ENCODE data around the gene YPEL5.
A peak's percentile ranks its signal among the peaks of the same experiment; 100 is the strongest.
"Not testable (repeated sequence)": the region's sequence is repeated elsewhere in the genome, so short reads cannot be mapped to it uniquely, and the experiment has no call there.

YPEL5 gene

GRCh38 chr2:30139131-30139870 is 7.5 kb upstream of the YPEL5 start:
- DNase-seq: no peak

GRCh38 chr2:30141136-30141535 is 5.7 kb upstream of the YPEL5 start:
- no peak for DNase-seq

- no peak for DNase-seq
Measured at GRCh38 chr2:30144260-30144659, 2.5 kb upstream of the YPEL5 start.

- not testable (repeated sequence) for DNase-seq
Measured at GRCh38 chr2:30144951-30145350, 1.9 kb upstream of the YPEL5 start.

GRCh38 chr2:30145826-30146336 is 926 bp upstream of the YPEL5 start:
- no peak for DNase-seq

- DNase-seq: no peak
Measured at GRCh38 chr2:30147196-30147714, 448 bp downstream of the YPEL5 start.

GRCh38 chr2:30147715-30148610 is 1.2 kb downstream of the YPEL5 start:
- peak; percentile 78 for DNase-seq

GRCh38 chr2:30148850-30149249 is 2.0 kb downstream of the YPEL5 start:
- no peak for DNase-seq

GRCh38 chr2:30149513-30149912 is 2.7 kb downstream of the YPEL5 start:
- no peak for DNase-seq

GRCh38 chr2:30149976-30150375 is 3.2 kb downstream of the YPEL5 start:
- no peak for DNase-seq

- no peak for DNase-seq
Measured at GRCh38 chr2:30150786-30151185, 4.0 kb downstream of the YPEL5 start.

GRCh38 chr2:30152385-30152784 is 5.6 kb downstream of the YPEL5 start:
- no peak for DNase-seq

- no peak for DNase-seq
Measured at GRCh38 chr2:30155202-30155601, 8.4 kb downstream of the YPEL5 start.

- DNase-seq: no peak
Measured at GRCh38 chr2:30155889-30156658, 9.3 kb downstream of the YPEL5 start.

GRCh38 chr2:30157616-30158015 is 10.8 kb downstream of the YPEL5 start:
- DNase-seq: no peak

- no peak for DNase-seq
Measured at GRCh38 chr2:30159766-30160165, 13.0 kb downstream of the YPEL5 start.

- DNase-seq: no peak
Measured at GRCh38 chr2:30161929-30162706, 15.3 kb downstream of the YPEL5 start.

GRCh38 chr2:30162806-30163205 is 16.0 kb downstream of the YPEL5 start:
- no peak for DNase-seq

GRCh38 chr2:30164131-30164925 is 17.5 kb downstream of the YPEL5 start:
- no peak for DNase-seq

GRCh38 chr2:30165050-30165520 is 18.3 kb downstream of the YPEL5 start:
- peak; percentile 71 for DNase-seq

GRCh38 chr2:30165617-30166016 is 18.8 kb downstream of the YPEL5 start:
- DNase-seq: no peak

Measured in 8988T (cell line).